NK-92 (cell line): ENCODE results near the gene ASCC1.

Source experiments
- DNase-seq: peaks from one replicate; lab custom pipeline; 2025; ENCODE audit not compliant: unreplicated experiment; lab: John Stamatoyannopoulos, UW

The ASCC1 gene

DNA sequence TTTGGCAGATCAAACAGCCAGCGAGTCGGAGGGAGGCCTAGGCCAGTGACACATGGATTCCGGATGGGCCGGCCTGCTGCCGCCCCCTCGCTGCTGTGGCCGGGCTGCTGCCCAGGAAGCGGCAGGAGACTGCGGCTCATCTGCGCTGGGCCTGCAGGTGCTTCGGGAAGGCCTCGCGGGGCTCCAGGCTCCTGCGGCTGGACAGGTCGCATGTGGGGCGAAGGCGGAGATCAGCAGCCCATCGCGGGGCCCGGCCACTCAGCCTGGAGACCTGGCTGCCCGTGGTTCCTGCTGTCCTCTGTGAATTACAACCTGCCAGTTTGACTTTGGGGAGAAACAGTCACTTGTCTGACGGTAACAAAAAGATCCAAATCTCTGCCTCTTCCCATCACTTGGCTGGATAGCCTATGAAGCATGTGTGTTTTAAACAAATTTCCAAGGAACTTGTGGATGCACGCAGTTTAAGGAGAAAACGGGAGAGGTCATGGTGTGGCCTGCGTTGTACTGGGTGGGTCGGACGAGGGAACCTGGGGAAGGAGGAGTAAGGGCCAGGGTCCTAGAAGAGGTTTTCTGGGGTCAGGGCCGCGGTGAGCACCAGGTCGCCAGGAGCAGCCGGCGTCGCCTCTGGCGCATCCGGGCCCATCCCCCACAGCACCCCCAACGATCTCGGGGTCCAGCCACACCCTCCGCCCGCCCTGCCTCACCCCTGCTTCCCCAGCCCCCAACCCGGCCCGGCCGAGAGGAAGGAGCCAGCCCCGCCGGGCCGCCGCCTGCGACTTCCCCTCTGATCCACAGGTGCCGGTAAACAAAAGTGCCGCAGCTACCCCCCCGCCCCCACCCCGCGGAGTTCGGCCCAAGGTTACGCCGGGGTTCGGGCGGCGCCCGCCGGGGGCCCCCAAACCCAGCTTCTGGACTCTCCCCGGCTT, 129.3 kb downstream of the ASCC1 start:
- DNase-seq, result no peak

DNA sequence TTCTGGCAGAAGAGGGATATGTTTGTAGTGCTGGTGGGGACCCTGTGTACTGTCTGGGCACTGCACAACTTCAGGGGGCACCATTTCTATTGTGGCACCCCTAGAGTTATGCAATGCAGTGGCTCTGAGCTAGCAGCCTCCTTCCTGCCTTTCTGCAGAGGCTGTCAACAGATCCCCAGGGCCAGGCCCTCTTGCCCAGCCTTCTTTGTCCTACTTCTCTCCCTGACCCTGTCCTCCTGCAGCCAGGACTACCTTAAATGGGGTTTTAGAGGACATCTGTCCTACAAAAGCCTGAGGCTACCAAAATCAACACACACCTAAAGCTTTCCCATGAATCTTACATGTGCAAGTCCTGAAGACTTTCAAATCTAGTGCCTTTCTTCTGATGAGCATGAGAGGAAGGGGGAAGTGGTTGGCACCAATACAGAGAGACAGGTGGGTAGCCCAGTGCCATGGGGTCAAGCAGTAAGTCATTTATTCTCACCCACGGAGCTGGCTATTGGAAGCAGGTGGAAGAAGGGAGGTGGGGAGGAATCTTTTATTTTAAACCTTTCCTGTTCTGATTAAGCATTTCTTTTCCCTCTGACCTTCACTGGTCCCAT, 130.1 kb downstream of the ASCC1 start:
- no peak for DNase-seq

DNA sequence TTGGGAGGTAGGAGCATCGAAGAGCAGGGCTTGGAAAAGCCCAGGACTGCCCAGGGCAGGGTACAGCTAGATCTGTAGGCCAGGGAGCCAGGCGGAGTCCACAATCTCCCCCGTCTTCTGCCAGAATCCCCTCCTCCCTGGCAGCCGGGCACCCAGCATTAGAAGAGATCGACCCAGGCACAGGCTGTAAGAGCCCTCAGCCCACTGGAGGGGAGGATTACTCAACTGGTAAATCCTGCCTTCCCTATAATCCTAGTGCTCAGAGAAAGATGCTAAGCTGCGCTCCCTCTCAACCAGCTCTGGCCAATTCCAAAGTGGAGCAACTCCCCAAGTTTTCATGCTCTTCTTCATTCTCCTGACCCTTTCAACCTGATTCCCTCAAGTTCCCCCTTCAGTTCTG, 130.9 kb downstream of the ASCC1 start:
- no peak for DNase-seq

DNA sequence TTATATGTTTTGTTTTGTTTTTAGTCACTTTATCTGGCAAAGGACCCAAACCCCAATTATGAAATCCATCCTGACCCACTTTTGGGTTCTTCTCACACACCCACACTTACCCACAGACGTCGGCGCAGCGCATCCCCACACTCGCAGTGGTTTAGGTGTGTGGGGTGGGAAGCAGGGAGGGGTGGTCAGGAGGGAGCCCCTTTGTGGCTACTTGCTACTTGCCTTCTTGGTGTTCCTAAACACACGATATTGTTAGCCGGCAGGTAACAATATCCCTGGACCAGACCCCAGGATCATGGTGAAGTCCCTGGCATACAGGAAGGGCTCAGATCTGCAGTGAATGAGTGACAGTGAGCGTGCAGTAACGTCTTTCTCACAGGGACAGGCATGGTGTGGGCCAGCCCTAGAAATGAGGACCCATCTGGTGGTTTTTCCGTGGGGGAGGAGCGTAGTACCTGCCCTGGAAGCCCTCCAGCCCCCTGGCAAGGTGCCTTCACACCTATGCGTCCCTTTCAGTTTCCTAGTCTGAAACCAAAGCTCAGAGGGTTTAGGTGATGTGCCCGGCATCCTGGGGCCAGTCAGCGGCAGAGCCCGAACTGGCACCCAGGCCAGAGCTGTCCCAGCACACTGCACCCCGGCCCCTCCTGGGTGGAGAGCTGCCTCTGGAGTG, 132.2 kb downstream of the ASCC1 start:
- DNase-seq, result no peak

GRCh38 chr10:72082856-72083789, 133.0 kb downstream of the ASCC1 start:
- no peak for DNase-seq

- no peak for DNase-seq
Measured at GRCh38 chr10:72081772-72082590, 134.1 kb downstream of the ASCC1 start.

DNA sequence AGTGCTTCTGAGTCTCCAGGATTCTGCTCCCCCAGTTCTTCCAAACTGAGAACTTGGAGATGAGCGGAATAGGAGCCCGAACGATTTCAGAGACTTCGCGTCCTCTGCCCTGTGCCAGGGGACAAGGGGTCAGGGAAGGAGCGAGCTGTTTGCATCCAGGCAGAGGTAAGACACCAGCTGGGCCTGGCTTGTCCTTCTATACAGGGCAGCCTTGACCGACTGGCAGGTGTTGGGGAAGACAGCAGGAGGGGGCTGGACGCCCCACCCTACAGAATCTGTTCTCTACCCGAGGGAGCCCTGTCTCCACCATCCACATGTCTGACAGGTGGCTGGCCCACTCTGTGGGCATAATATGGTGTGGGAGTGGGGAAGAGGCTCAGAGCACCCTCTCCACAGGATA, 134.9 kb downstream of the ASCC1 start:
- no peak for DNase-seq

DNA sequence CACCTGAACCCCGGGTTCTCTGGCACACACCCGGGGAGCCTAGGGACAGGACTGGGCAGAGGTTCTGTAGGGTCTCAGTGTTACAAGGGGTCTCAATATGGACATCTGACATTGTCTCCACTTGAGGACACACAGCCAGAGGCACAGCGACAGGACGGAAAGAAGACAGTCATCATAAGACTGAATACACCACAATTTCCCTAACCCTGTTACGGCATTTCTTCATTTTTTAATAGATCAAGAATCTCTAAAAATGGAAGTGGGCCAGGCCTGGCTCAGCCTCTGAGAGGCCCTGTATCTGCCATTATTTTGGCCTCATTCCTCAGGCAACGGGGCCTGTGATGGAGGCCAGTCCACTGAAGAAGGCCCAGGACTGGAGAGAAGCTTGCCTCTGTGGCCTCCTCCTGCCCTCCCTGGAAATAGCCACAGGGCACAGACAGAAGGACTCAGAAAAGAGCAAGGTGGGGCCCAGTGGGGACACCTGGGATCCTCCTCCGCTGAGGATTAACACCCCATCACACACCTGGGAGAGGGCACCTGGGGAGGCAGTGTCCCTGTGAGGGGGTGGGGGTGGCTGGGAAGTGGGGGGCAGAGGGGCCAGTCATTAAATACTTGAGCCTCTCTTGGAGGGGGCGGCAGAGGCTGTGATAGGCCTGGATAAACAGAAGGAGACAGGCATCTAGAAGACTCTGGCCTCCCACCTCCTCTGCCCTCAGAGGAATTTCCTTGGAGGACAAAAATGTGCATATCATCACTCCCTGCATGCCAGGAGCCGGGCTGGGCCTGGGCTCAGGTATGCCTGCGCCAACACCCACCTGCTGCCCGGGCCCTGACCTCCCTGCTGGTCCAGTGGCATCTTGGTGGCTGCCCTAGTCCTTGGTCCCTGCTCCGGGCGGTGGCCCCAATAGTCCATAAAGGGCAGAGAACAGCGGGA, 135.8 kb downstream of the ASCC1 start:
- no peak for DNase-seq

DNA sequence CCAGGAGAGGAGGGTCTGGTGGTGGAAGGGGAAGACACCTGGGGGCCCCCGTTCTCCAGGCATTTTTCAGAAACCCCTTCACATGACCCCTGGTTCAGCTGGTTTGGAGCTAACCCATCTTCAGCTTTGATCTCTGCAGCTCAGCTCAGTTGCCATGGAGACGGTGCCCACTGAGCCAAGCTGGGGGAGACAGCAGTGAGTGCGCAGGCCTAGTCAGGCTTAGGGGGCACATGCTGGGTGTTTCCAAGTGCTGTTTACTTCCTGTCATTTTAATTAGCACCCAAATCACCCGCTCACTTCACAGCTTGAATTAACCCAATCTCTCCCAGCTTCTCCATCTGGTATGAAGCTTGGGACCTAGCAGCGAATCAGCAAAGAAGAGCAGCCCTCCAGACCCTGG, 136.7 kb downstream of the ASCC1 start:
- peak; percentile 15 for DNase-seq

- DNase-seq, result no peak
Measured at GRCh38 chr10:72077275-72077990, 138.6 kb downstream of the ASCC1 start.

- DNase-seq, result no peak
Measured at GRCh38 chr10:72076756-72077155, 139.3 kb downstream of the ASCC1 start.

DNA sequence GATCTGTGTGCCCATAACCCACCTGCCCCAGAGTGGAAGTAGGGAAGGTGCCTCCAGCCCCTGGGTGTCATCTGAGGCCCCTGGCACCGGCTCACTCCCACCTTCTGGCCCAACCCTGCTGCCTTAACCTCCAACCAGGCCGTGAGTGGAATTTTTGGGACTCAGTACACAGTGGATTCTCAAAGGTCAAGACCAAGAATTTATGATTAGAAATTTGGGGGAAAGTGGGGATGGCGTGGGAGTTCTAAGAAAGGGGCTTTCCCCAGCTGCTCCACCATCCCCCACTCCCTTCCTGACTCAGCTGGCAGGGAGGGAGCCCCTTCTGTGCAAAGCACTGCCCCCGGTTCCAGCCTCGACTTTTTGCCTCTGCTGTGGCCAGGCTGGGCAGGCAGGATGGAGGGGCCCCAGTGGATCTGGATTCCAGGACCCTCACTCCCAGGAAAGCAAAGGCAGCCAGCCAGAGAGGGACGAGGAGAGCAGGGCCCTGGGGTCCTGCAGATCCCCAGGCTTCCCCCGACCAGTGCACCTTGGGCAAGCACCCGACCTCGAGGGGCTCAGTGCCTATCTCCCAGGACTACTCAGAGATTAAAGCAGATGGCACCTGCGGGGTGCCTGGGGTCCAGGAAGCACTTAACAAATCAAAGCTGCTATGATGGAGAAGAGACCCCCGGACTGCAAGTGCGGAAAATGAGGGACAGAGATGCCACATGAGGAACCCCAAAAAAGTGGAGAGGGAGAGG, 140.5 kb downstream of the ASCC1 start:
- no peak for DNase-seq

GRCh38 chr10:72074574-72075375, 141.3 kb downstream of the ASCC1 start:
- no peak for DNase-seq

- no peak for DNase-seq
Measured at GRCh38 chr10:72073708-72074573, 142.1 kb downstream of the ASCC1 start.

DNA sequence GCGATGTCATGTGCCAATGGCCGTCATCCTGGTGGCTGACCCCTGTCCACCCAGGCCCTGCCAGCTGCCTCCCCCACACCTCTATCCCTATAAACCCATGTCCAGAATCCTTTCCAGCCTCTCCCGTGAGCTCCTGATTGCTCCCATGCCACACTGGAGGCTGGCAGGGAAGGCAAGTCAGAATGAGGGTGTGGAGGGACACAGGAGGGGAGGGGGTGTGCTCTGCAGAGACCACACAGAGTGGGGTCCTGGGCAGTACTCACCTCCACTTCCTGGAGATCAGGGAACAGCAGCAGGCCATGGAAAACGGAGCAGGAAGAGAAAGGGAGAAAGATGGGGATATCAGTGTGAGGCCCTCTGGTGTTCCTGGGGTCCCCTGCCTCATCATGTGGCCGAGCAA, 143.4 kb downstream of the ASCC1 start:
- DNase-seq, result no peak

DNA sequence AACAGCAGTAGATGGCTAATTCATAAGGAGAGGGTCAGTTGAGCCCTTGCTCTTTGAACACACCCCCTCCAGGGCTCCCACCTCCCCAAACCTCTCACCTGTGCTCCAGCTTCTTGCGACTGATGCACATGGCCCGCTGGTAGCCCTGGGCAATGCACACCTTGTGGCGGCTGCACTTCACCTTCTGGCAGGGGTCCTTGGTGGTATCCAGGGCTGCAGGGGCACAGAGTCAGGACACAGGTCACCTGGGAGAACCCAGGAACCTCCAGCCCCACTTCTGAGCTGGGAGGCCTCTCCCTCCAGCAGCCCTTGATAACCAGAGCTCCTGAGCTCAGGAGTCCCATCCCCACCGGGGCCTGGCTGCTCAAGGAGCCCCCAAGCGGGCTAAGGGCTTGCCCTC, 144.0 kb downstream of the ASCC1 start:
- DNase-seq, result no peak
